GM06990 (cell line): Measurements from ENCODE around the gene PTGES.

Source experiments
- DNase-seq: peaks from one replicate; pipeline ENCODE4 v3.0.0-alpha.2; 2011; ENCODE audit not compliant: insufficient read length; ENCODE audit errors: extremely low read depth
- H3K27me3 ChIP-seq: replicated peaks from 2 replicates; pipeline ENCODE4 v1.6.0; 2011; ENCODE audit warnings: low read length; ENCODE audit not compliant: control insufficient read depth, insufficient read depth
- H3K36me3 ChIP-seq: 2 replicates; pipeline ENCODE4 v1.5.1; 2011; ENCODE audit warnings: low read length; ENCODE audit not compliant: control insufficient read depth, insufficient read depth
- H3K4me3 ChIP-seq: replicated peaks from 2 replicates; pipeline ENCODE4 v1.5.1; 2011; ENCODE audit warnings: low read depth, mild to moderate bottlenecking, control low read depth, low read length
- TF ChIP-seq, protein P1 (sequence below): IDR thresholded peaks from 2 replicates; pipeline ENCODE4 v1.5.1; 2011; ENCODE audit warnings: low read length, control low read depth, mild to moderate bottlenecking, inconsistent platforms; ENCODE audit not compliant: insufficient read depth, poor library complexity, severe bottlenecking

Gene PTGES

DNA sequence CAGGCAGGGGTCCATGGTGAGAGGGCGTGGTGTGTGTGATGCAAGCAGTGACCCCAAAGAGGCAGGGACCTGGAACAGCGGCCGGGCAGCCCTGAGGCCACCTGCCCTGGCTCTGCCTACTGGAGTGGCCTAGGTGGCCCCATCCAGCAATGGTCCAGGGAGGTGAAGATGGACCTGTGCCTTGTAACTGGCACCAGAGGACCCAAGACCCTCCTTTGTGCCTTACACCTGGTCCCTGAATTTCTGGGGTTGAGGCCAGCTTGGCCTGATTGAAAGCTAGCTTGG, 42.7 kb downstream of the PTGES start:
- Histone ChIP-seq H3K36me3 (no peaks in the 10 kb centered on the region), H3K27me3 (no peaks in the 10 kb centered on the region; the same call in 1 of the 2 replicates), H3K4me3 (no peak overlapping the region)
- no peak for DNase-seq
- TF ChIP-seq, protein P1, sequence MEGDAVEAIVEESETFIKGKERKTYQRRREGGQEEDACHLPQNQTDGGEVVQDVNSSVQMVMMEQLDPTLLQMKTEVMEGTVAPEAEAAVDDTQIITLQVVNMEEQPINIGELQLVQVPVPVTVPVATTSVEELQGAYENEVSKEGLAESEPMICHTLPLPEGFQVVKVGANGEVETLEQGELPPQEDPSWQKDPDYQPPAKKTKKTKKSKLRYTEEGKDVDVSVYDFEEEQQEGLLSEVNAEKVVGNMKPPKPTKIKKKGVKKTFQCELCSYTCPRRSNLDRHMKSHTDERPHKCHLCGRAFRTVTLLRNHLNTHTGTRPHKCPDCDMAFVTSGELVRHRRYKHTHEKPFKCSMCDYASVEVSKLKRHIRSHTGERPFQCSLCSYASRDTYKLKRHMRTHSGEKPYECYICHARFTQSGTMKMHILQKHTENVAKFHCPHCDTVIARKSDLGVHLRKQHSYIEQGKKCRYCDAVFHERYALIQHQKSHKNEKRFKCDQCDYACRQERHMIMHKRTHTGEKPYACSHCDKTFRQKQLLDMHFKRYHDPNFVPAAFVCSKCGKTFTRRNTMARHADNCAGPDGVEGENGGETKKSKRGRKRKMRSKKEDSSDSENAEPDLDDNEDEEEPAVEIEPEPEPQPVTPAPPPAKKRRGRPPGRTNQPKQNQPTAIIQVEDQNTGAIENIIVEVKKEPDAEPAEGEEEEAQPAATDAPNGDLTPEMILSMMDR, result no peak

DNA sequence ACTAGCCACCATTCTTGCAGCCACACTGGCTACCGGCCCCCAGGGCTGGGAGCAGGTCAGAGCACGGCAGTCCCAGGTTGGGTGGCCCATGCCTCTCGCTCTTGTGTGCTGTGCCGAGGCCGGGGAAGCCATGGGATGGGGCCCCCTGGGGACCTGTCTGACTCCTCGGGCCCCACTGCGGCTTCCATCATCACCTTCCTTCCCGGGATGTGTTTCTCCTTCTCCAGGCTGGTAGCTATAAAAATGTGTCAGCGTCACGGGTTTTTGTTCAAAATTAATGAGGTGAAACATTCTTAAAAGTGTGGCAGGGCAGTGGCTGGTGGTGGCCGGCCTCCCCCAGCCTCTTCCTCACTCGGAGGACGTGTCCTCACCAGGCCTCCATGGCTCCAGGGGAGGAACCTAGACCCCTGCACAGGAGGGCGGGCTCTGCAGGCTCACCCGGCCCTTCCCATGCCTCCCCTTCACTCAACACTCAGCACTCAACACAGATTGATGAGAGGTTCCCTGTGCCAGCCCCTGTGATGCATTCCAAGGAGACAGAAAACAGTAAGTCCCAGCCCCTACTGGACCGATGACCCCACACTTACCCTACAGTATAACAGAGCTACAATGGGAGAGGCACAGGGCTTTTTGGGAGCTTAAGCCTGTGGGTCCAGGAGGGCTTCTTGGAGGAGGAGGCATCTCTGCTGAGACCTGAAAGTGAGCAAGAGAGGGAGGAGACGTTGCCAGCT, 43.2 kb downstream of the PTGES start:
- DNase-seq, result no peak
- Histone ChIP-seq H3K4me3 (no peak overlapping the region), H3K36me3 (no peaks in the 10 kb centered on the region), H3K27me3 (no peaks in the 10 kb centered on the region; the same call in 1 of the 2 replicates)
- TF ChIP-seq, protein P1, result no peak

DNA sequence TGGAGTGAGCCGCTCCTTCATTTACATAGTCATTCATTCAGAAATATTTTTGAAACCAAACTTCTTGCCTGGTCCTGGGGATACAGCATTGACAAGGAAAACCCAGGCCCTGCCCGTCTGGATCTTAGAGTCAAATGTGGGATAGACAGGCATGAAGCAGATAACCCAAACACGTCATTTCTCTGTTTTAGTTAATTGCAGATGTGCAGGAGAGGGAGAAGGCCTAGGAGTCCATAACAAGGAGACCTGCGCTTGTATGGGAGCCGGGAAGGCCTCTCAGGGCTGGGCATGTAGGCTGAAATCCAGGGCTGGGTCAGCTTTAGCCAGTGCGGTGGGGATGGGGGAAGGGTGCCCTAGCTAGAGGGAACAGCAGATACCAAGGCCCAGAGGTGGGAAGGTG, 44.0 kb downstream of the PTGES start:
- TF ChIP-seq, protein P1, result no peak
- no peak for DNase-seq
- no peak overlapping the region for H3K4me3 ChIP-seq
- no peaks in the 10 kb centered on the region for H3K36me3 ChIP-seq
- H3K27me3 ChIP-seq, result no peaks in the 10 kb centered on the region; the same call in 1 of the 2 replicates

DNA sequence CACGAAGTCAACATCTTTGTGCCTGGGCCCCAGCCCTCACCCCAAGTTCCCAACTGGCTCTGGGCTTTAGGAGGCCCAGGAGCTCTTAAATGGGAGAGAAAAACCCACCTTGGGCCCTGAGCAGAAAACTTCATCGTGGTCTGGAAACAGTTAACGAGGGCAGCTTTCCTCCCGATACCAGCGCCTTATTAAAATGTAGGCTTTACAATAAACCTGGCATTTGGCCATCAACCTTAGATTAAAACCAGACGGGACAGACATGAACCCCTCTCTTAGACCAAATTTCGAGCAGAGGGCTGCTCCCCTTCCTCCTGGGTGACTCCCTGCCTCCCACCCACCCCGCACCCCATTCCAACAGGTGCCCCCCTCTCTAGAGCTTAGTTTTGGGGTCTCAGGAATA, 48.0 kb downstream of the PTGES start:
- Histone ChIP-seq H3K4me3 (no peak overlapping the region), H3K27me3 (no peaks in the 10 kb centered on the region), H3K36me3 (no peaks in the 10 kb centered on the region)
- no peak for DNase-seq
- TF ChIP-seq, protein P1, result no peak

DNA sequence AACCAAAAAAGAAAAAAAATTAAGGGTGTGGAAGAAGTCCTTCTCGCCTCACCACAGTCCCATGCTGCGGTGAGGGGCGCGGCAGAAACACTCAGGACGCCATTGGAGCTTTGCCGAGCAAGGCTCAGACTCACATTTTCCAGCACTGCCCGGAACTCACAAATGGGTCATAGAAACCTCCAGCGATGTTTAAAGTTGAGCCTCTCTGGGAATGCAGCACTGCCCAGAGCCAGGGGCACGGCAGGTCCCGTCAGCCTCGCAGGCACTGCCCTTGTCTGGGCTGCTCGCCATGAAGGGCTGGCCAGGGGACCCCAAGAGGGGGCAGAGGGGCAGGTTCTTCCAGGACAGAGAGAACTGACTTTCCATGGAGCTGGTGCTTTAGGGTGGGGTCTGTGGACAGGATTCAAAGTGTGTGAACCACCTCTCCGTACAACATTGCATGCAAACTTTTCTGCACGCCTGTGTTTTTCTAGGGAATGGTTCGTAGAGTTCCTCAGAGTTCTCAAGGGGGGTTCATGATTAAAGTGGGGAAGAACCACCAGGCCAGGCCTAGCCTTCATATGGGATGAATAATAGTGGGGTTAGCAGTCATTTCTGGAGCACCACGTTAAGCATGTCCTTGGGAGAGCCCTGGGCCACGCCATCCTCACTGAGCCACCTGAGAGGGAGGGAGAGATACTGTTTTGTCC, 49.0 kb downstream of the PTGES start:
- H3K36me3 ChIP-seq, result no peaks in the 10 kb centered on the region
- no peak overlapping the region for H3K4me3 ChIP-seq
- peaks cover under 1% of the 10 kb centered on the region for H3K27me3 ChIP-seq
- DNase-seq, result no peak
- TF ChIP-seq, protein P1, result no peak
